ENCODE measurements around the gene HOXB2.

HOXB2 gene

GRCh38 chr17:48568499-48569239 lies 23.8 kb upstream of the HOXB2 start:
- Histone ChIP-seq H3K27me3 (replicated peaks; ENCODE audit: control insufficient read depth, insufficient read depth, low read length) (no peaks in the 10 kb centered on the region), H3K4me3 (replicated peaks; ENCODE audit: low read depth, low read length) (no peak overlapping the region), H3K36me3 (ENCODE audit: control insufficient read depth, insufficient read depth, low read length) (no peaks in the 10 kb centered on the region)
- no peak for TF ChIP-seq CTCF (IDR thresholded peaks at IDR 0.05; ENCODE audit: insufficient read depth, low read length, poor library complexity, severe bottlenecking)
- DNase-seq (ENCODE audit: extremely low read depth, insufficient read length) = no peak

GRCh38 chr17:48567646-48568354 lies 22.9 kb upstream of the HOXB2 start:
- Histone ChIP-seq H3K36me3 (ENCODE audit: control insufficient read depth, insufficient read depth, low read length) (no peaks in the 10 kb centered on the region), H3K27me3 (replicated peaks; ENCODE audit: control insufficient read depth, insufficient read depth, low read length) (no peaks in the 10 kb centered on the region), H3K4me3 (replicated peaks; ENCODE audit: low read depth, low read length) (no peak overlapping the region)
- no peak for DNase-seq (ENCODE audit: extremely low read depth, insufficient read length)
- TF ChIP-seq CTCF (IDR thresholded peaks at IDR 0.05; ENCODE audit: insufficient read depth, low read length, poor library complexity, severe bottlenecking) = no peak

- no peak for DNase-seq (ENCODE audit: extremely low read depth, insufficient read length)
- H3K4me3 ChIP-seq (replicated peaks; ENCODE audit: low read depth, low read length) = no peak overlapping the region
- H3K36me3 ChIP-seq (ENCODE audit: control insufficient read depth, insufficient read depth, low read length) = no peaks in the 10 kb centered on the region
- H3K27me3 ChIP-seq (replicated peaks; ENCODE audit: control insufficient read depth, insufficient read depth, low read length) = no peaks in the 10 kb centered on the region
- TF ChIP-seq CTCF (IDR thresholded peaks at IDR 0.05; ENCODE audit: insufficient read depth, low read length, poor library complexity, severe bottlenecking) = no peak
Observed at GRCh38 chr17:48567209-48567608, 22.3 kb upstream of the HOXB2 start.

- no peak for DNase-seq (ENCODE audit: extremely low read depth, insufficient read length)
- no peaks in the 10 kb centered on the region for H3K36me3 ChIP-seq (ENCODE audit: control insufficient read depth, insufficient read depth, low read length)
- H3K27me3 ChIP-seq (replicated peaks; ENCODE audit: control insufficient read depth, insufficient read depth, low read length) = no peaks in the 10 kb centered on the region
- TF ChIP-seq CTCF (IDR thresholded peaks at IDR 0.05; ENCODE audit: insufficient read depth, low read length, poor library complexity, severe bottlenecking) = no peak
- H3K4me3 ChIP-seq (replicated peaks; ENCODE audit: low read depth, low read length) = no peak overlapping the region
Observed at GRCh38 chr17:48566717-48567116, 21.8 kb upstream of the HOXB2 start.

GRCh38 chr17:48565925-48566710 lies 21.2 kb upstream of the HOXB2 start:
- Histone ChIP-seq H3K27me3 (replicated peaks; ENCODE audit: control insufficient read depth, insufficient read depth, low read length) (no peaks in the 10 kb centered on the region), H3K36me3 (ENCODE audit: control insufficient read depth, insufficient read depth, low read length) (no peaks in the 10 kb centered on the region), H3K4me3 (replicated peaks; ENCODE audit: low read depth, low read length) (no peak overlapping the region)
- no peak for TF ChIP-seq CTCF (IDR thresholded peaks at IDR 0.05; ENCODE audit: insufficient read depth, low read length, poor library complexity, severe bottlenecking)
- no peak for DNase-seq (ENCODE audit: extremely low read depth, insufficient read length)

All from GM06990 (cell line).